Muscle of leg (tissue), 16 donors: Measurements from ENCODE around the gene CYP2A13. TPM values are rescaled to one million over a fixed set of nuclear protein-coding genes. Genes with fewer than 3 reads are reported as not detected.
"Not testable (repeated sequence)": the region's sequence is repeated elsewhere in the genome, so short reads cannot be mapped to it uniquely, and the experiment has no call there.

ENCODE experiments used
- DNase-seq: peaks from one replicate; pipeline ENCODE4 v3.0.0; 2013
- H3K27ac ChIP-seq: one replicate; pipeline ENCODE4 v1.5.1; 2013; ENCODE audit warnings: mild to moderate bottlenecking, low read length, control low read depth
- H3K27me3 ChIP-seq: one replicate; pipeline ENCODE4 v1.6.1; 2013; ENCODE audit warnings: low read length; ENCODE audit not compliant: control insufficient read depth, insufficient read depth
- H3K36me3 ChIP-seq: one replicate; pipeline ENCODE4 v1.6.1; 2013; ENCODE audit warnings: low read length; ENCODE audit not compliant: control insufficient read depth, insufficient read depth
- H3K4me1 ChIP-seq: one replicate; pipeline ENCODE4 v1.6.1; 2013; ENCODE audit warnings: low read length; ENCODE audit not compliant: control insufficient read depth, insufficient read depth
- H3K4me3 ChIP-seq: one replicate; pipeline ENCODE4 v1.5.1; 2013; ENCODE audit warnings: low read length, control low read depth
- H3K9me3 ChIP-seq: replicated peaks from 2 replicates; pipeline ENCODE4 v1.6.1; 2013; ENCODE audit warnings: low read depth, low read length; ENCODE audit not compliant: control insufficient read depth
- WGBS: methylation state at CpG from one replicate; pipeline ENCODE4 v1.1.5; 2013; ENCODE audit warnings: missing lambda C conversion rate; ENCODE audit not compliant: insufficient coverage; 5-methylcytosine and 5-hydroxymethylcytosine counted together
- long read RNA-seq, 11 donors: transcript quantifications; one replicate each; lab custom pipeline, GENCODE V29; 2026
- polyA plus RNA-seq, 8 donors: library from polyadenylated mRNA; unstranded; fragments of 120-200 nt; gene quantifications; one replicate each; pipeline versions ENCODE4 v1.2.1 to v1.2.3, GENCODE V29; 2013; ENCODE audit warnings: inconsistent platforms in 1 of 8, low replicate concordance in 1 of 8; ENCODE audit not compliant: insufficient read length in 8 of 8, insufficient read depth in 1 of 8
- total RNA-seq: library from RNA; stranded (reverse); fragments of 120-200 nt; gene quantifications from one replicate; pipeline ENCODE4 v1.2.4, GENCODE V29; 2013

Gene CYP2A13, protein sequence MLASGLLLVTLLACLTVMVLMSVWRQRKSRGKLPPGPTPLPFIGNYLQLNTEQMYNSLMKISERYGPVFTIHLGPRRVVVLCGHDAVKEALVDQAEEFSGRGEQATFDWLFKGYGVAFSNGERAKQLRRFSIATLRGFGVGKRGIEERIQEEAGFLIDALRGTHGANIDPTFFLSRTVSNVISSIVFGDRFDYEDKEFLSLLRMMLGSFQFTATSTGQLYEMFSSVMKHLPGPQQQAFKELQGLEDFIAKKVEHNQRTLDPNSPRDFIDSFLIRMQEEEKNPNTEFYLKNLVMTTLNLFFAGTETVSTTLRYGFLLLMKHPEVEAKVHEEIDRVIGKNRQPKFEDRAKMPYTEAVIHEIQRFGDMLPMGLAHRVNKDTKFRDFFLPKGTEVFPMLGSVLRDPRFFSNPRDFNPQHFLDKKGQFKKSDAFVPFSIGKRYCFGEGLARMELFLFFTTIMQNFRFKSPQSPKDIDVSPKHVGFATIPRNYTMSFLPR
- total RNA-seq (not detected), polyA plus RNA-seq (not detected)
- long read RNA-seq, donor 1 = 0 reads
- long read RNA-seq, donor 2 = 0 reads
- long read RNA-seq, donor 3 = 0 reads
- long read RNA-seq, donor 4 = 0 reads
- long read RNA-seq, donor 5 = 0 reads
- long read RNA-seq, donor 6 = 0 reads
- long read RNA-seq, donor 7 = 0 reads
- long read RNA-seq, donor 8 = 0 reads
- long read RNA-seq, donor 9 = 0 reads
- long read RNA-seq, donor 10 = 0 reads
- long read RNA-seq, donor 11 = 0 reads

GRCh38 chr19:41088151-41088550 is at the start of gene CYP2A13:
Gene CYP2A13, plus strand, starts transcription at chr19:41088451. Its CDS starts 21 bp downstream, at chr19:41088472.
- H3K27me3 ChIP-seq = peaks cover 15% of the 10 kb centered on the region
- no peaks in the 10 kb centered on the region for H3K4me1 ChIP-seq
- H3K27ac ChIP-seq = no peak within 1 kb of the TSS
- WGBS = no CpG with 5 or more reads among the region's 2 CpGs
- no peaks in the 10 kb centered on the region for H3K36me3 ChIP-seq
- H3K4me3 ChIP-seq = no peak within 1 kb of the TSS
- no peaks in the 10 kb centered on the region for H3K9me3 ChIP-seq
- no peak for DNase-seq

DNA sequence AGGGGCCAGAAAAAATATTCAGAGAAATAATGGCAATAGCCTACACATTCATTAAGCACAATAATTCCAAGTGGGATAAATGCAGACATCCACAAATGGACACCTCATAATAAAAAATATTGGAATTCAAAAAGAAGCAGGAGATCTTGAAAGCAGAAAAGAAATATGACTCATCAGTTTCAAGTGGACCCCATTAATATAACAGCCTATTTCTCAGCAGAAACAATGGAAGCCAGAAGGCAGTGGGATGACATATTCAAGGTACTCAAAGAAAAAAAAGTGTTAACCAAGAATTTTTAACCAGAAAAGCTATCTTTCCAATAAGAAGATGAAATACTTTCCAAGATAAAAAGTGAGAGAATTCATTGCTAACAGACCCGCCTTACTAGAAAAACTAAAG is 48.4 kb upstream of the CYP2A13 start:
- no CpG with 5 or more reads among the region's 1 CpG for WGBS
- no peak overlapping the region for H3K27ac ChIP-seq
- no peaks in the 10 kb centered on the region for H3K4me1 ChIP-seq
- no peaks in the 10 kb centered on the region for H3K27me3 ChIP-seq
- H3K4me3 ChIP-seq = no peak overlapping the region
- no peak for DNase-seq
- H3K9me3 ChIP-seq = no peaks in the 10 kb centered on the region
- H3K36me3 ChIP-seq = no peaks in the 10 kb centered on the region

- not testable (repeated sequence) for H3K27ac ChIP-seq, H3K9me3 ChIP-seq, H3K4me3 ChIP-seq, H3K36me3 ChIP-seq, H3K4me1 ChIP-seq, H3K27me3 ChIP-seq, DNase-seq
- WGBS = no CpG with 5 or more reads among the region's 1 CpG
Observed at GRCh38 chr19:41045095-41045494, 43.2 kb upstream of the CYP2A13 start.

GRCh38 chr19:41050426-41050825 is 37.8 kb upstream of the CYP2A13 start:
- H3K4me3 ChIP-seq = no peak overlapping the region
- H3K9me3 ChIP-seq = no peaks in the 10 kb centered on the region
- H3K27ac ChIP-seq = no peak overlapping the region
- DNase-seq = no peak
- no peaks in the 10 kb centered on the region for H3K36me3 ChIP-seq
- H3K27me3 ChIP-seq = no peaks in the 10 kb centered on the region
- no peaks in the 10 kb centered on the region for H3K4me1 ChIP-seq
- 78% methylated on average over 13 of the region's 13 CpGs for WGBS

GRCh38 chr19:41052162-41052561 is 36.1 kb upstream of the CYP2A13 start:
- not testable (repeated sequence) for H3K27ac ChIP-seq, H3K4me1 ChIP-seq, H3K27me3 ChIP-seq, DNase-seq, H3K36me3 ChIP-seq, H3K4me3 ChIP-seq, H3K9me3 ChIP-seq
- 75% methylated on average over 7 of the region's 7 CpGs for WGBS

- DNase-seq, H3K27me3 ChIP-seq, H3K4me1 ChIP-seq, H3K27ac ChIP-seq, H3K4me3 ChIP-seq, H3K9me3 ChIP-seq, H3K36me3 ChIP-seq: not testable (repeated sequence)
- WGBS = 92% methylated on average over 6 of the region's 10 CpGs
Observed at GRCh38 chr19:41053331-41053730, 34.9 kb upstream of the CYP2A13 start.

DNA sequence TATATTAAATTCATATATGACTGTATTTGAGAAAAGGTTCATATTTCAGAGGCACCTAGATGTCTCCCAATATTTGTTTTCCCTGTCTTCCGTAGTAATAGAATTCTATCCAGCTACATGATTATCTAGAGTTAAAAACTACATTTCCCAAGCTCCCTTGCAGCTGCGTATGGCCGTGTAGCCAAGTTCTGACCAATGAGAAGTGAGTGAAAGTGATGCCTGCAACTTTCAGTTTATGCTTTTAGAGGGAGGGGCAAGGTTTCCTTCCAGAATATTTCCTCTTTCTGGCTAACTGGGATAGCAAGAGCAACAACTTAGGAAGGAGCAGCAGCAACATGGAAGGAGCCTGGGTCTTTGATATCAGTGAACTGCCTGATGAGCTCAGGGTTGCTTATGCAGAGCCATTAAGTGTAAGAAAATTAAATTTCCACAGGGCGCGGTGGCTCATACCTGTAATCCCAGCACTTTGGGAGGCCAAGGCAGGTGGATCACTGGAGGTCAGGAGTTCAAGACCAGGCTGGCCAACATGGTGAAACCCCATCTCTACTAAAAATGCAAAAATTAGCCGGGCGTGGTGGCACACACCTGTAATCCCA is 23.2 kb upstream of the CYP2A13 start:
- DNase-seq = peak; percentile 10

DNA sequence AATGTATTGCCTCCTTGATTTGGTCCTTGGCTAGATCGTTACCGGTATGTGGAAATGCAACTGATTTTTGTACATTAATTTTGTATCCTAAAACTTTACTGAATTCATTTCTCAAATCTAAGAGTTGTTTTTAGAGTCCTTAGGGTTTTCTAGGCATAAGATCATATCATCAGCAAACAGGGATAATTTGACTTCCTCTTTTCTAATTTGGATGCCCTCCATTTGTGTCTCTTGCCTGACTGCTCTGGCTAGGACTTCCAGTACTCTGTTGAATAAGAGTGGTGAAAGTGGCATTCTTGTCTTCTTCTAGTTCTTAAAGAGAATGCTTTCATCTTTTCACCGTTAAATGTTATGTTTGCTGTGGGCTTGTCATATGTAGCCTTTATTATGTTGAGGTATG is 12.0 kb upstream of the CYP2A13 start:
- H3K36me3 ChIP-seq = no peaks in the 10 kb centered on the region
- H3K4me1 ChIP-seq = no peaks in the 10 kb centered on the region
- WGBS = no CpG with 5 or more reads among the region's 3 CpGs
- no peak overlapping the region for H3K27ac ChIP-seq
- no peaks in the 10 kb centered on the region for H3K27me3 ChIP-seq
- DNase-seq = no peak
- H3K9me3 ChIP-seq = no peaks in the 10 kb centered on the region
- H3K4me3 ChIP-seq = no peak overlapping the region

More for the DNA sequence above, 23.2 kb upstream of the CYP2A13 start:
- no CpG with 5 or more reads among the region's 7 CpGs for WGBS
- Histone ChIP-seq H3K36me3 (no peaks in the 10 kb centered on the region), H3K4me3 (no peak overlapping the region), H3K27ac (no peak overlapping the region), H3K27me3 (no peaks in the 10 kb centered on the region), H3K4me1 (no peaks in the 10 kb centered on the region), H3K9me3 (no peaks in the 10 kb centered on the region)

GRCh38 chr19:41083516-41083915 is 4.7 kb upstream of the CYP2A13 start:
- WGBS = no CpG with 5 or more reads among the region's 2 CpGs
- no peaks in the 10 kb centered on the region for H3K9me3 ChIP-seq

DNA sequence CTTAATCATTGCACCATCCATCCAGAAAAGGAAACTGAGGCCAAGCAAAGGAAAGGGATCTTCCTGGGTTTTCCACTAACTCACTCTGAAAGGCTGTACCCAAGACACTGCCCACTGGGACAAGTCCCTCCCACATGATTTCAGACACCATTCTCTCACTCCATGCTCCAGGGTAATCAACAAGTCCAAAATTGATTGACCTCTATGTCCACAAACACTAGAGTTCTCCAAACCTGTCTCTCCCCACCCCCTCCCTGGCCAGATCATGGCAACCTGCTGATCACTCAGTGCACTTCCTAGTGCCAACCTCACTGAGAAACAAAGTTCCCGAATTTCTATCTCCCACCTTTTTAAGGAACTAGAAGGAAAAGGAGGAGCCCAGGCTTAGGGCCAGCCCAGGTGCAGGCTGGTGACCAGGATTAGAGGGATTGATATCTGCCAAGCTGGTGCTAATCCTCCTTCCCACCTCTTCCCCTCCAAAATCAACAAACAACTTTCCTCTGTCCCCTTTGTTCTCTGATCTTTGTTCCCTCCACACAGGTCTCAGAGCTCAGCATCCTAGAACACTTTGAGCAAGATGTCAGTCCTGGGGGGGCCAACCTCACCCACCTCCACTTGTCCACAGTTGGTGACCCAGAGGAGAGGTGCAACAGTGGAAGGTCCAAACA is 2.4 kb upstream of the CYP2A13 start:
- no peaks in the 10 kb centered on the region for H3K36me3 ChIP-seq
- H3K9me3 ChIP-seq = no peaks in the 10 kb centered on the region
- H3K4me3 ChIP-seq = no peak overlapping the region
- DNase-seq = no peak
- no CpG with 5 or more reads among the region's 1 CpG for WGBS
- H3K27me3 ChIP-seq = peaks cover 15% of the 10 kb centered on the region
- H3K4me1 ChIP-seq = no peaks in the 10 kb centered on the region
- H3K27ac ChIP-seq = no peak overlapping the region

More at GRCh38 chr19:41083516-41083915, 4.7 kb upstream of the CYP2A13 start:
- H3K27ac ChIP-seq = no peak overlapping the region
- H3K4me1 ChIP-seq = no peaks in the 10 kb centered on the region
- H3K27me3 ChIP-seq = peaks cover 4% of the 10 kb centered on the region
- no peak overlapping the region for H3K4me3 ChIP-seq
- no peak for DNase-seq
- no peaks in the 10 kb centered on the region for H3K36me3 ChIP-seq
